Measurements from ENCODE around the gene AREG. TPM values are rescaled to one million over a fixed set of nuclear protein-coding genes. Genes with fewer than 3 reads are reported as not detected.

AREG gene
- total and polyA plus RNA-seq, 9 of the 15 experiments (the other 6 are each of a cell fraction or from before 2014, with no cell fraction given), result 1.4 to 7.7 (median 5.4) TPM

GRCh38 chr4:74446896-74447295, 2.0 kb downstream of the AREG start:
- peak; percentile 19 for FAIRE-seq
- POLR2A ChIA-PET, result no interaction called here

More at GRCh38 chr4:74446896-74447295, 2.0 kb downstream of the AREG start:
- 0 out of 3 replicates have a peak, but pooled peaks cover 6% of the 10 kb centered on the region for H3K36me3 ChIP-seq (ENCODE audit: control insufficient read depth, insufficient read depth, low read length)
- H4K20me1 ChIP-seq (replicated peaks; ENCODE audit: control insufficient read depth, insufficient read depth, low read length), result no peaks in the 10 kb centered on the region
- H3K27ac ChIP-seq (ENCODE audit: extremely low read depth, low read depth, low read length), result 0 out of 3 replicates have a peak overlapping the region, but pooled peaks have one; percentile 16
- no TSS peak for BruUV-seq (replicated peaks)
- H3K4me1 ChIP-seq (replicated peaks in 1 of 2; ENCODE audit: control insufficient read depth in 2 of 2, insufficient read depth in 2 of 2, low read length in 2 of 2), result peaks cover 7 to 43% of the 10 kb centered on the region in 2 experiments; a peak in 3 of 5 replicates
- no peak for ATAC-seq
- TF ChIP-seq, protein P1, sequence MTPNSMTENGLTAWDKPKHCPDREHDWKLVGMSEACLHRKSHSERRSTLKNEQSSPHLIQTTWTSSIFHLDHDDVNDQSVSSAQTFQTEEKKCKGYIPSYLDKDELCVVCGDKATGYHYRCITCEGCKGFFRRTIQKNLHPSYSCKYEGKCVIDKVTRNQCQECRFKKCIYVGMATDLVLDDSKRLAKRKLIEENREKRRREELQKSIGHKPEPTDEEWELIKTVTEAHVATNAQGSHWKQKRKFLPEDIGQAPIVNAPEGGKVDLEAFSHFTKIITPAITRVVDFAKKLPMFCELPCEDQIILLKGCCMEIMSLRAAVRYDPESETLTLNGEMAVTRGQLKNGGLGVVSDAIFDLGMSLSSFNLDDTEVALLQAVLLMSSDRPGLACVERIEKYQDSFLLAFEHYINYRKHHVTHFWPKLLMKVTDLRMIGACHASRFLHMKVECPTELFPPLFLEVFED (CRISPR knock-in tag; conservative IDR thresholded peaks at IDR 0.05), result no peak
- TF ChIP-seq TEAD4 (IDR thresholded peaks at IDR 0.05; ENCODE audit: low read length) (no peak), TEAD4 (CRISPR knock-in tag; IDR thresholded peaks at IDR 0.05; ENCODE audit: borderline replicate concordance) (no peak), NR2C1 (IDR thresholded peaks at IDR 0.05) (no peak), NR2C1 (tag; IDR thresholded peaks at IDR 0.05) (no peak), FOXA3 (CRISPR knock-in tag; conservative IDR thresholded peaks at IDR 0.05 in 1 of 2, IDR thresholded peaks at IDR 0.05 in 1 of 2) (no peak), FOSL1 (tag; conservative IDR thresholded peaks at IDR 0.05) (no peak), ZNF639 (CRISPR knock-in tag; conservative IDR thresholded peaks at IDR 0.05 in 1 of 2, IDR thresholded peaks at IDR 0.05 in 1 of 2) (no peak), TBP (optimal IDR thresholded peaks at IDR 0.05; ENCODE audit: low read depth, low read length) (no peak), ARID2 (IDR thresholded peaks at IDR 0.05) (no peak), PRDM10 (IDR thresholded peaks at IDR 0.05; ENCODE audit: partially characterized antibody) (no peak), STAT5B (CRISPR knock-in tag; IDR thresholded peaks at IDR 0.05) (no peak), JUND (IDR thresholded peaks at IDR 0.05; ENCODE audit: borderline replicate concordance, low read depth, low read length) (no peak), JUND (tag; IDR thresholded peaks at IDR 0.05; ENCODE audit: borderline replicate concordance, low read depth, low read length) (no peak)
- no peak overlapping the region for H2AFZ ChIP-seq (ENCODE audit: low read depth, low read length)
- WGBS (ENCODE audit: insufficient coverage, low coverage, missing lambda C conversion rate), result 47% methylated on average over 1 of the region's 1 CpG
- peaks cover 19% of the 10 kb centered on the region; the same call in 2 of the 3 replicates for H3K79me2 ChIP-seq (ENCODE audit: control insufficient read depth, insufficient read depth, low read length)
- 0 out of 4 replicates have a peak overlapping the region, but pooled peaks of 1 of the 2 experiments have one; percentile 12 for H3K9ac ChIP-seq (ENCODE audit: insufficient read depth in 1 of 2, low read depth in 2 of 2, low read length in 2 of 2)
- H3K4me3 ChIP-seq, result peak overlapping the region; percentile 11
- in situ Hi-C loops (cut with MboI), result no loop called here
- no peaks in the 10 kb centered on the region for H3K9me3 ChIP-seq (replicated peaks; ENCODE audit: control insufficient read depth, insufficient read depth, low read depth, low read length)
- CTCF ChIA-PET (ENCODE audit: low intra/inter-chr PET ratio), result no interaction called here
- intact Hi-C loops (cut with micrococcal nuclease), result loop anchor here (5.0 kb wide), 1 partner anchor 120 kb away; no protein-coding TSS in a partner anchor
- no peaks in the 10 kb centered on the region for H3K27me3 ChIP-seq (ENCODE audit: control insufficient read depth in 2 of 2, insufficient read depth in 2 of 2, low read length in 2 of 2)
- no peak for DNase-seq (ENCODE audit: extremely low read depth in 1 of 4, low spot score in 3 of 4)
- peak overlapping the region; percentile 70 for H3K4me2 ChIP-seq (ENCODE audit: insufficient read depth, low read length)
- H3K9me1 ChIP-seq (ENCODE audit: control insufficient read depth, insufficient read depth, low read length), result no peaks in the 10 kb centered on the region

Data from K562 (cell line).